Stimulated activated CD4-positive, alpha-beta T cell treated with anti-CD3 and anti-CD28 coated beads, Interleukin-1b, Interleukin-23, amount 100 ng/mL, for 24 hours (primary cell): ENCODE measurements around the gene DGCR2.

Experiments
- DNase-seq, 4 experiments: peaks; one replicate each; pipeline ENCODE4 v3.0.0-alpha.2; 2020; ENCODE audit warnings: low read depth in 4 of 4, low spot score in 1 of 4

DGCR2 gene

GRCh38 chr22:19147195-19147780, 25.1 kb upstream of the DGCR2 start:
- DNase-seq = no peak

GRCh38 chr22:19146215-19146968, 24.2 kb upstream of the DGCR2 start:
- no peak for DNase-seq

GRCh38 chr22:19143967-19144400, 21.8 kb upstream of the DGCR2 start:
- no peak for DNase-seq

- no peak for DNase-seq
Observed at GRCh38 chr22:19143212-19143611, 21.0 kb upstream of the DGCR2 start.

- no peak for DNase-seq
Observed at GRCh38 chr22:19142394-19142793, 20.2 kb upstream of the DGCR2 start.

- DNase-seq = no peak
Observed at GRCh38 chr22:19139974-19140373, 17.8 kb upstream of the DGCR2 start.

- no peak for DNase-seq
Observed at GRCh38 chr22:19139001-19139356, 16.8 kb upstream of the DGCR2 start.

- no peak for DNase-seq
Observed at GRCh38 chr22:19138217-19139000, 16.2 kb upstream of the DGCR2 start.

GRCh38 chr22:19137384-19138216, 15.4 kb upstream of the DGCR2 start:
- DNase-seq = no peak

- no peak for DNase-seq
Observed at GRCh38 chr22:19136915-19137314, 14.7 kb upstream of the DGCR2 start.

- DNase-seq = no peak
Observed at GRCh38 chr22:19134874-19135273, 12.7 kb upstream of the DGCR2 start.

- no peak for DNase-seq
Observed at GRCh38 chr22:19134176-19134831, 12.1 kb upstream of the DGCR2 start.

GRCh38 chr22:19133561-19133960, 11.3 kb upstream of the DGCR2 start:
- DNase-seq = no peak

GRCh38 chr22:19132693-19133400, 10.6 kb upstream of the DGCR2 start:
- DNase-seq = no peak

- no peak for DNase-seq
Observed at GRCh38 chr22:19132153-19132552, 9.9 kb upstream of the DGCR2 start.

- no peak for DNase-seq
Observed at GRCh38 chr22:19131685-19132015, 9.4 kb upstream of the DGCR2 start.

- no peak for DNase-seq
Observed at GRCh38 chr22:19130959-19131684, 8.9 kb upstream of the DGCR2 start, which contains the start of gene TSSK2. Gene TSSK2 (plus strand): TSS chr22:19131308. CDS start chr22:19131400, 92 bp downstream.

- no peak for DNase-seq
Observed at GRCh38 chr22:19129871-19130270, 7.7 kb upstream of the DGCR2 start.

- no peak for DNase-seq
Observed at GRCh38 chr22:19128946-19129727, 6.9 kb upstream of the DGCR2 start.
